Measurements from ENCODE around the gene TUBB2B.
A peak's percentile ranks its signal among the peaks of the same experiment; 100 is the strongest.
"Not testable (repeated sequence)": the region's sequence is repeated elsewhere in the genome, so short reads cannot be mapped to it uniquely, and the experiment has no call there.

The TUBB2B gene

GRCh38 chr6:3209114-3210023 is 18.1 kb downstream of the TUBB2B start:
- peak; percentile 69 for DNase-seq (ENCODE audit: low spot score)

- no peak for DNase-seq (ENCODE audit: low spot score)
Measured at GRCh38 chr6:3208775-3209113, 18.7 kb downstream of the TUBB2B start.

DNA sequence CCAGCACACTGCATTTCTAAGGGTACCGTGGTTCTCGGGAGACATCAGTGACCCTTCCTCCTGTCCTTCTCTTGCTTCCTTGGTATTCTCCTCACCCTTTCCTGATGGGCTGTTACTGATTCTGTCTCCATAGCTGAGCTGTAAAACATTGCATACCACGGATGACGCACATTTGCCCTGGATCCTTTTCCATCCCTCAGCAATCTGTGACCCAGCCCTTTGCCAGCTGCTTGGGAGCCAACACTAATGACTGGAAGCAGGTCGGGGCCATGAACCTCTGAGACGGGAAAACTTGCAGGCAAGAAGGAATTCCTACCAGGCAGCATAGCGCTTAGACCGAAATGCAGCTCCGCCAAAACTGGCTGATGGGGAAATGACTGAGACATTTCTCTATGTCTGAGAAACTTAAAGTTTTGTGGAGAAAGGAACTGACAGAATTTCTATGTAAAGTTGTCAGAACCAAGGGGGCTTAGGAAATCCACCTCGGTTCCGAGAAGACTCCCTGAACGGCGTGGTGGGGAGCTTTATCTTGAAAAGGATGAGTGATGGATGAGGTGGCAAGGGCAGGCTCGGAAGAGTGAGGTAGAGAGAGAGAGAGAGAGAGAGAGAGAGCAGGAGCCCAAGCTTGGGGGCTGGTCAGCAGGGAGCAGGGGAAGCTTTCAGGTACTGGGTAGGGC is 19.2 kb downstream of the TUBB2B start:
- DNase-seq (ENCODE audit: low spot score), result no peak

GRCh38 chr6:3206339-3207015 is 21.0 kb downstream of the TUBB2B start:
- no peak for DNase-seq (ENCODE audit: low spot score)

DNA sequence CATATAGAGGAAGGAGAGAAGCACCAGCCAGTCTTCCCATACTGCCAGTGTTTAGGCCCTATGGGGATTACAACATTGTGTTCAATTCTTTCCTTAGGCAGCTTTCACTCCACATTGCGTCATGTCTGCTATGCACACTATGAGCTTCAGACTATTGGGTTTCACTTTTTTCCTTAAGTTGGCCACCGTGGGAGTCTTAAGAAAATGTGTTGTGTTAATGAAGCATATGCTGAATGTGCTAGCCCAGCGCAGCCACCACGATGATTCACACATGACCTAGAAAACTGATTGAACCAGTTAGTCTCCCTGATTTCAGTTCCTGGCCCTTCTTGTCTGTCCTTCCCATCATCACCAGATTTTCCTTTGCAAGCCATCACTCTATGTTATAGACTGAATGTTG is 21.5 kb downstream of the TUBB2B start:
- no peak for DNase-seq (ENCODE audit: low spot score)

GRCh38 chr6:3204921-3205320 is 22.5 kb downstream of the TUBB2B start:
- DNase-seq (ENCODE audit: low spot score), result no peak

DNA sequence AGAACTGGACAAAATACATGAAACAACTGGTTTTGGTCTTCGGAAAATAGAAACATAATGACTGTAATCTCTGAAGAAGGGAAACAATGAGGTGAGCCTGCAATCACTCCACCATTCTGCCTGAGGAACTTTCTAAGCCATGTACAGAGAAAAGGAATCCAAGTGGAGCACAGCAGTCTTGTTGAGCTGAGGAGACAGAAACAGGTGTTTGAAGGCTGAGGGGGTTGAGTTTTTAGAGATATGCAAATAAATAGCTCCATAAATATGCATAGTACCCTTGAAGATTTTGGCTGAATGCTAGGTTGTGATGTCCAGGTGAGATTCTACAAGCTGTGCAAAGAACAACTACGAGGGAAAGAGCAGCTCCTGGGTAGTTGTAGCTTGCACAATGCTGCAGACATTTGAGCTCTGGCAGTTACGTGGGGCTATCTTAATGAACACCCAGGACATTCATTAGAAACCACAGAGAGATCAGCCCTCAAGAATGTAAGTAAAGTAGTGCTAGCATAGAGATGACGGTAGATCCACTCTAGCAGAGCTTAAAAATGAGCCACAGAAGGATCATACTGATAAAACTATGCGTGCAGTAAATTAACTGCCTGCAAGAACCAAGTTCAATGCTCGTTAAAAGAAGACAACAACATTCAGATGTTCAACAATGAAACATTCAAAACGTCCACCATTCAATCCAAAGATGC is 24.3 kb downstream of the TUBB2B start:
- DNase-seq (ENCODE audit: low spot score), result no peak

DNA sequence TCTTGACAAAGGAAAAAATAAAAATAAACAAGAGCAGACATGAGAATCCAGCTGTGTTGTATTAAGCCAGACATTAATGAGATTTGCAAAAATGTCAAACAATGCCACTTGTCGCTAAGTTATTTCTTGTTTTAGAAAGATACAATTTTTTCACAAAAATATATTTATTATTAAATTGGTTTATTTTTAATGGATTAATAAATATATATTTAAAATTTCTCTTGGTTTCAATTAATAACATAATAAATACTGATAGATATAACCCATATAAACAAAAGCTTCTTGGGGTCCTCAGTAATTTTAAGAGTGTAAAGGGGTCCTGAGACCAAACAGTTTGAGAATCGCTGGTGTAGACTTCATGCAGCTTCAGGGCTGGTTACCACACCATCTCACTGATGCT is 26.1 kb downstream of the TUBB2B start:
- DNase-seq (ENCODE audit: low spot score), result no peak

DNA sequence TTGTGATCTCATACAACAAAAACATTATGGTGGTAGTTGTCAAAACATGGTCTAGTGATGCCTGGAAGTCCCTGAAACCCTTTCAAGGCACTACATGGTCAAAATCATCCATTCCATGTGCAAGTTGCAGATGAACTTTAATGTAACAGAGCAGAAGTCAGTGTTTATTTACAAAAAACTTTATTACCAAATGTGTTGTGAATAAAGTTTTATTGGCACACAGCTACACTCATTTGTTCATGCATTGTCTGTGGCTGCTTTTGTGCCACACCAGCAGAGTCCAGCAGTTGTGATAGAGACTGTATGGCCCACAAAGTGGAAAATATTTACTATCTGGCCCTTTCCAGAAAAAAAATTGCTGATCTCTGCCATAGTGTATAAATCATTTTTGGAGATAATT is 26.8 kb downstream of the TUBB2B start:
- no peak for DNase-seq (ENCODE audit: low spot score)

DNA sequence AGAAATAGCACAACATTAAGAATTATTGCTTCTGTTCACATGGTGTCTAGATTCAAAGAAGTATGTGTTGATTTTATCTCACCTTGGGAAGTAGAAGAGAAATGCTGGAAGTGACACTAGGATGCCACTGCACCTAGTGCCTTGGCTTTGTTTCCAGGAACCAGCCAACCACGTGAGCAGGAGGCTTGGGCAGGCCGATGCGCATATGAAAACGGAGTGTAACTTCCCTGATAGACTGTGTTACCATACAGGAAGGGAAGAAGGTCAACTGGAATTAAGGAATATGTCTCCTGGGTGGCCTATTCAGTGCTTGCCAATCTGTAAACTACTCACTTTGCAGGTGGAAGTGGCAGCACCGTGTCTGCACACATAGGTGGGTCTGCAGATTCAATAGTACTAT is 28.1 kb downstream of the TUBB2B start:
- DNase-seq (ENCODE audit: low spot score), result no peak

GRCh38 chr6:3197734-3198133 is 29.7 kb downstream of the TUBB2B start:
- DNase-seq (ENCODE audit: low spot score), result not testable (repeated sequence)

DNA sequence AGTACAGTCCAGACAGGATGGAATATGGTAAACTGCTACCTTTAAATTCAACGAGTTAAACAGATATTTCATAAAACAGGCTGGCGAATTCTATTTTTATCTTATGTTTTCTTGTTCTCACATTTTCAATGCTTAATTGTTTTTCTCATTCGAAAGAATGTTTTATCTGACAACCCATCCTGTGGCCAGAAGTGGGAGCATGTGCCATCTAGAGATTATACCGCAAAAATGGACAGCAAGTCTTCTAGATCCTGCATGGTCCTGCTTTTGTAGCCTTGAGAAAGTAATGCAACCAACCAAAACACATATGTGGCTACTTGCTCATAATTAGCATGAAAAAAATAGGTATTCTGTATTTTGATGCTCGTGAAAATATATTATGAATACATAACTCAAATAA is 30.7 kb downstream of the TUBB2B start:
- DNase-seq (ENCODE audit: low spot score), result no peak

- DNase-seq (ENCODE audit: low spot score), result peak; percentile 59
Measured at GRCh38 chr6:3195695-3196497, 31.6 kb downstream of the TUBB2B start.

DNA sequence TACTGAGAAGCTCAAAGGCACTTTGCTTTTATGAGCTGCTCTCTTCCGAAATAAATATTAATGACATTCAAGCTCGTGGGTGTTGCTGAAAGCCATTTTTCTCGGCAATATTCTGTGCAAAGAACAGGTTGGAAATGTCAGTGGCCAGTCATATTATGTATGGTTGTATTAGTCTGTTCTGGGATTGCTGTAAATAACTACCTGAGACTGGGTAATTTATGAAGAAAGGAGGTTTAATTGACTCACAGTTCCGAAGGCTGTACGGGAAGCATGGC is 32.1 kb downstream of the TUBB2B start:
- no peak for DNase-seq (ENCODE audit: low spot score)

DNA sequence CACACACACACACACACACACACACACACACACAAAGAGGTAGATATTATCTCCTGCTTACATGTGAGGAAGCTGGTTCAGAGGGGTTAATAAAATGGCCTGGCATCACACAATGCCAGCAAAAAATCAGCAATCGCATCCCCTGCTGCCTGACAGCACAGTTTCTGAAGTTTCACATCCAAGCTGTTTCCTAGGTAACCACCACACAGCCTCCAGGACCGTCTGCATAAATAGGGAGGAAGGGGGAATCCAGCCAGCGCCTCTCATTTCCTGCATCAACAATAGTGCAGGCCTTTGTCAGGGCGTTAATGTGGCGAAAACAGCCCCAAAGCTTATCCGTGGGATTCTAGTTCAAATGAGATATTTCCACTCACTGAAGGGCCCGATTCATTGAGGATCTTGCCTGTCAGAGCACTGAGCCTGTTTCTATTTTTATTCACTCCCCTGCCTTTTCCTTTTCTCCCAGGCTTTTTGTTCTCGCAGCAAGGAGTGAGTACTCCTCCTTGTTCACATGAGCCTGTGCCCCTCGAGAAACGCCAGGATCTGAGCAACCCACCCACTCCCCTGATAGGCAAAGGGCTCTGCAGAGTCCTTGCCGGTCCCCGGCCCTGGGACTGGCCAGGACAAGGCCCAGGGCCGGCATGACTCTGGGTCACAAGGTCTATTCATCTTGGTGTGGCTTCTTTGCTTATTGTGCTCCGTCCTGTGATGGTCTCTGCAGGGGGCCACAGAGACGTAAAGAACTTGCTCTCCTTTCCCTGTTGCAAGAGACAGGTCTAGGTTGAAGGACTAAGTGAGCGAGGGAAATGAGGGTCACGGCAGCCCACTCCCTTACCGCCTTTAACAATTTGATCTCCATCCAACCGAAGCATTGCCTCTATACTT is 32.7 kb downstream of the TUBB2B start:
- peak; percentile 67 for DNase-seq (ENCODE audit: low spot score)

GRCh38 chr6:3193102-3193849 is 34.2 kb downstream of the TUBB2B start:
- peak; percentile 21 for DNase-seq (ENCODE audit: low spot score)

DNA sequence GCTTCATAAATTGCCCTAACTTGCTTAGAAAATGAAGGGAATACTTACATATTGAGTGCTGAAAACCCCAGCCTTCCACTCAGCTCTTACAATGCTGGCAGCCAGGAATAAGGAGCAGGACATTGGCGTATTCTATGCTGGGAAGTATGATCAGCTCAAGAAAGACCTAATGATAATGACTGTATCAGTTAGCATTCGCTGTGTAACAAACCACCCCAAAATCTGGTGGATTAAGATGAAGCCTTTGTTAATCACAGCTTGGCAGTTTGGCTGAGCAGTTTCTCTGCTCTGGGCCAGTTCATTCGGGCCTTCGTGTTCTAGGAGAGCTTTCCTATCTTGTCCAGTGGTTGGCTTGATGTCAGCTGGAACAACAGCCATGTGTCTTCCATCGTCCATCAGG is 36.7 kb downstream of the TUBB2B start:
- DNase-seq (ENCODE audit: low spot score), result no peak

DNA sequence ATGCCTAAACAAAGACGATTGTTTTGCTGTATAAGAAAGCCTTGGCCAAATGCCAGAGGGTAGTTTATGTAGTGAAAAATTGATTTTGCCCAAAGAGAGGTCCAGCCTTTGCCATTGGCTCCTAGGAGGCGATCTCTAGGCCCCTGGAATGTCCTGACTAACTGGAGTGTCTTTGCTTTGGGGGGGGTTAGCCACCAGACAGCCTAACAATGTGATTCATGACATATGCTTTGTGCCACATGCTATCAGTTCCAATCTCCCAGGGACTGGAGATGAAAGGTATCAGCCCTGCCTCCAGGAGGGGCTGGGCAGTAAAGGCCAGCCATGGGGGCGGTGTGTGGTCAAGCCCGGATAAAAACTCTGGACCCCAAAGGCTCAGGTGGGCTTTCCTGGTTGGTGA is 37.4 kb downstream of the TUBB2B start:
- no peak for DNase-seq (ENCODE audit: low spot score)

DNA sequence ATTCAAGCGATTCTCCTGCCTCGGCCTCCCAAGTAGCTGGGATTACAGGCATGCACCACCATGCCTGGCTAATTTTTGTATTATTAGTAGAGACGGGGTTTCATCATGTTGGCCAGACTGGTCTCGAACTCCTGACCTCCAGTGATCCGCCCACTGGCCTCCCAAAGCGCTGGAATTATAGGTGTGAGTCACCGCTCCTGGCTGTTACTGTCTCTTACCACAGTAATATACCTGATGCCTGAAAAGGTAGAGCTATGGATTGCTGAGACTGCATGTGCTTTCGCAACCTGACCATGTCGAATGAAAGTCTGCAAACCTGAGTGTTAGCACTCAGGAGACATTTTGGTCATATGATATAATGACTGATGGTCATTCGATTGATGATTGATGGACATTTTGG is 38.3 kb downstream of the TUBB2B start:
- not testable (repeated sequence) for DNase-seq (ENCODE audit: low spot score)

DNA sequence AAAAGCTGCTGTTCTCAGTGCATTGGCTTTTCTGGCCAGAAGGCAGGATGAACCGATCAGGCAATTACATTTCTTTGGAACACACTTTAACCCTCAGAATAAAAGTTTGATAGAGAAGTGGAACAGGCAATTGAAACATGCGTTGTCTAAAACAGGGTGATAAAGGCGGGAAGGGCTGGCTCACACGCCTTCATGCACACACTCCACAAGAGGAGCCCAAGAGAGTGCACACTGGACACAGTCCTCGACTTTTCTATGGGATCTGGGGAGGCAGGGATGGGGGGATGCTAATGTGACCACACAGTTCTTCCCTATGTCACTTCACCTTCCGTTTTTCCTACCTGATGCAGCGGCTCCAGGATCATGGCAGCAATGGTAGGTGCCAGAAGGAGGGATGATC is 39.2 kb downstream of the TUBB2B start:
- no peak for DNase-seq (ENCODE audit: low spot score)
